ENCODE measurements around the gene C12orf75.
A peak's percentile ranks its signal among the peaks of the same experiment; 100 is the strongest.
"Not testable (repeated sequence)": the region's sequence is repeated elsewhere in the genome, so short reads cannot be mapped to it uniquely, and the experiment has no call there.

The C12orf75 gene

DNA sequence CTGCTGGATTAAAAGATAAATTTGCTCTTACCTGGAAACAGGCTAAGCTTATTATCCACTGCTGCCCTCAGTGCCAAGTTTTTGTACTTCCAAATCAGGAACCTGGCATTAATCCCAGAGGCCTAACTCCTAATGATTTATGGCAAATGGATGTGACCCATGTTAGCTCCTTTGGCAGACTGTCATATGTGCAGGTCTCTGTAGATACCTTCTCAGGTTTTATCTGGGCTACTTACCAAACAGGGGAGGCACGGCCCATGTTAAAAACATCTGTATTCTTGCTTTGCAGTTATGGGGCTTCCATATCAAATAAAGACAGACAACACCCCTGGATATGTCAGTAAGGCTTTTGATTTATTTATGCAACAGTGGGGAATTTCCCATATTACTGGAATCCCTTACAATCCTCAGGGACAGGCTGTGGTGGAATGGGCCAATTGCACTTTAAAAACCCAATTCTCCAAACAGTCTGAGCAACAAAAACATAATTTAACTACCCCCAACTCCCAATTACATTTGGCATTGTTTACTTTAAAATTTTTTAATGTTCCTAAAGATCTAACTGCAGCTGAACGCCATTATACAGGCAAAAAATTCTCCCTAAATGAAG lies 19.9 kb upstream of the C12orf75 start:
- FAIRE-seq = not testable (repeated sequence)

DNA sequence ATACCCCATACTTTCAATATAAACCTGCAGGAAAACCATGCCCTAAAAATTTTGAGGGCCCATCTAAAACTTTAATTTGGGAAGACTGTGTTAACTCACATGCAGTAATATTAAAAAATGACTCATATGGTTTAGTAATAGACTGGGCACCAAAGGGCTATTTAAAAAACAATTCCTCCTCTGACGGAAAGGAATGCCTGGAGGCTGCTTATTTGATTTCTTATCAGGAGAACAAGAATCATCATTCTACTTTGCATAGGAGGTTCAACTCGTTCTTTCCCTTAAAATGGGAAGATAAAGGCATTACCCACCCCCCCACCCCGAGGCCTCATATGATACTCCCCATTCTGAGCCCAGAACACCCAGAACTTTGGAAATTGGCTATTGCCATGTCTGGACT lies 18.6 kb upstream of the C12orf75 start:
- not testable (repeated sequence) for FAIRE-seq

DNA sequence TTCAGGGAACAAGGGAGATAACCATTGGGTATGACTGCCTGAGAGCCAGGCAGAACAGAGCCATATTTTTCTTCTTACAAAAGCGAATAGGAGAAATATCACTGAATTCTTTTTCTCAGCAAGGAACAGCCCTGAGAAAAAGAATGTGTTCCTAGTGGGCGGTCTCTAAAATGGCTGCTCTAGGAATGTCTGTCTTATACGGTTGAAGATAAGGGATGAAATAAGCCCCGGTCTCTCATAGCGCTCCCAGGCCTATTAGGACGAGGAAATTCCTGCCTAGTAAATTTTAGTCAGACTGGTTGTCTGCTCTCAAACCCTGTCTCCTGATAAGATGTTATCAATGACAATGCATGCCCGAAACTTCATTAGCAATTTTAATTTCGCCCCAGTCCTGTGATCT lies 16.7 kb upstream of the C12orf75 start:
- FAIRE-seq = not testable (repeated sequence)

DNA sequence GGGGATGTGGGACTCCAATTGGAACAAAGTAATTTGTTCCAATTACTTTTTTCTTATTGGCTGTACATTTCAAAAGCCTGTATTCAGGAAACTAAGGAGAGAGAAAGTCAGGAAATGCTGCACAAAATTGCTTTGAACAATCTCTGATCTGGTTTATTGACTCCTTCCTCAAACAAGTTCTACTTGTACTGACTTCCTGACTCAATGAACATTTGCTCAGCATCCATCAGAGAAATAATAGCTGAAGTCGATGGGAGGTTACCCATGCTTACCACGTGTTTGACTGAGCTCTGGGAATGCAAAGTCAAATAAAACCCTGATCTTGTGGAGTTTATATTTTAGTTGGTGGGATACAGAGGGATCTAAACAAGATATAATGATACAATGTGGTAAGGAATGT lies 15.4 kb upstream of the C12orf75 start:
- FAIRE-seq = no peak

DNA sequence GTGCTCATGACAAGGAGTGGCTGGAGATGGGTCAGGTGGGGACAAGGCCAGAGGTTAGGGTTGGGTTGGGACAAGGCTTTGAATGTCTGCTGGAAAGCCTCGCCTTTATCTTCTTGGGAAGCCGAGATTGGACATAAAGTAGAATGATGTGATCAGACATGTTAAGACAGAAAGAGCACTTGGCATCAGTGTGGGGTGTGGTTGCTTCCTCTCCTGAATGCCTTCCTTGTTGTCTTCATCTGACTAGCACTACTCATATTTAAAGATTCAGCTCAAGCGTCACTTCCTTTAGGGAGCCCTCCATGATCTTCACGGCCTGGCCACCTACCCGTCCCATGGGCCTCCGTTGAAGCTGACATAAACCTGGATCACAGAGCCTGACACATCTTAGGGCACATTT lies 14.8 kb upstream of the C12orf75 start:
- no peak for FAIRE-seq

DNA sequence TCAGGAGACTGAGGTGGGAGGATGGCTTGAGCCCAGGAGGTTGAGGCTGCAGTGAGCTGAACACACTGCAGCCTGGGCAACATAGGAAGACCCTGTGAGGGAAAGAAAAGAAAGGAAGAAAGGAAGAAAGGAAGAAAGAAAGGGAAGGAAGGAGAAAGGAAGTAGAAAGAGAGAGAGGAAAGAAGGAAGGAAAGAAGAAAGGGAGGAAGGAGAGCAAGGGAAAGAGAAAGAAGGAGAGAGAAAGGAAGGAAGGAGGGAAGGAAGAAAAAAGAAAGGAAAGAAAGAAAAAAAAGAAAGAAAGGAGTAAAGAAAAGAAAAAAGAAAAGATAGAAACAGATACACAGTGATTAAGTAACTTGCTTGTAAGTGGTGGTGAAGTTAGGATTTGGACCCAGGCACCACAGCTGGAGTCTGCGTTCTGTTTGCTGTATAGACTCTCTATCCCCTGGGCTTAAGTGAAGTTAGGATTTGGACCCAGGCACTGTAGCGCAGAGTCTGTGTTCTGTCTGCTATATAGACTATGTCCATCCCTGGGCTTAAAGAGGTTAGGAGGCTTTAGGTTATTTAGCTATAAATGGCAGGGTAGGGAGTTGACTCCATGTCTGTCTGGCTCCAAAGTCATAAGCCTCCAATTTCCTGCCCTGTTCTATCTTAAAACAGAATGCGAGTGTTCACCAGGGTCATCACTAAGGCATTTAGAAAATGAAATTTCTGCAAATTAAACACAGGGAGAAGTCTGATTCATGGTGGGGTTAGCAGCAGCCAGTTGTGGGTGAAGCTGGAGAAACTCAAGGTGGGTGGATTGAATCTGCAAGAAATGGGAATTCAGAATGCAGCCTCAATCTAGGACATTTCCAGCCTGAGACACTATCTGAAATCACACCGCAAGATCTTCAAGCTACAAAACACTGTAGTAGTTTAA lies 13.3 kb upstream of the C12orf75 start:
- FAIRE-seq = no peak

DNA sequence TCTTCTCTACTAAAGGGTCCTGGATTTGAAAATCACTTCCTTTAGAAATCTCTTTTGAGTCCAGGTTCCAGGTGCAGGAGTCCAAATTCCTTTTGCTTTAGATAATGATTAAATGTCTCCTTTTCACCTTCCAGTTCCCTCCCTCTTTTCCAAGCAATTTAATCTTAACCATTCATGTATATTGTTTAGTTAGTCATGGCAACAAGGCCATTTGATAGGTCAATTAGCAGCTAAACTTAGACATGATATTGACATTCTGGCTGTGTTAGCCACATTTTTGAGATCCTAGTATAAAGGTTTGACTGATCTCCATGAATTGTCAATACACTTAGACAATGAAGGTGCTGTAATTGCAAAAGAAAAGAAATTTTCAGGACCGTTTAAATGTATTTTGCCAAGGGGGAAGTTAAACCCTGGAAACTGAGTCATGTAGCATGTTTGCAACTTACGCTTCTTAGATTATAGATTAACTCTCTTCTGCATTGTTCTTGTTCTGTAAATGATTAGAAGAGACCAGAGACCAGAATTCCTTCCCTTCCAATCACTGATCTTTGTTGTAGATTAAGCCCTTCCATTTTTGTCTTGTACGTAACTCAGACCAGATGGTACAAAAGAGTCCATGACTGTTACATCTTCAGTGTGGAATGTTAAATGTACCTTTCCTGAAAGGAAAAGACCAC lies 12.4 kb upstream of the C12orf75 start:
- FAIRE-seq = peak; percentile 14

DNA sequence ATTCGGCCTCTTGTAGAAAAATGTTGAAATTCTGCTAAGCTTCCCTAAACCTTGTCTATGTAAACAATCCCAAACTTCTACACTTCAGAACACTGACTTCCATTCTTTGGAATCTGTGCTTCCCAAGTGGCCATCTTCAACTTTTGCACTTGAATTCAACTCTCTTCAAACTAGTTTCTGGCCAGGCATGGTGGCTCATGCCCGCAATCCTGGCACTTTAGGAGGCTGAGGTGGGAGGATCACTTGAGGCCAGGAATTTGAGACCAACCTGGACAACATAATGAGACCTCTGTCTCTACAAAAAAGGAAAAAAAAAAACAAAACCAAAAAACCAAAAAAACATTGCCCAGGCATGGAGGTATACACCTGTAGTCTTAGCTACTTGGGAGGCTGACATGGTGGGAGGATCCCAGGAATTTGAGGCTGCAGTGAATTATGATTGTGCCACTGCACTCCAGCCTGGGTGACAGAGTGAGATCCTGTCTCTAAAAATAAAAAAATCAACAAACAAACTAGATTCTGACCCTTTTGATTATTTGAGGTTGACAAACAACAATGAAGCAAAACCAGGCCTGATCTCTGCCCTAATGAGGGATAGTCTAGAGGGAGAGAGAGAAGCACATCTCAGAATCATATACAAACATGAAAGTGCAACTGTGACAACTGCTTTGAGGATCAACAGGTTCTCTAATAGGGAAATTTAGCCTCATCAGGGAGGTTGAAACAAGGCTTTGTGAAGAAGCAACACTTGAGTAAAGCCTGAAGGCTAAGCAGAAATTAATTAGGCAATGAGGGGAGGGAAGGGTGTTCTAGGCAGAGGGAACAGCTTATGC lies 11.6 kb upstream of the C12orf75 start:
- FAIRE-seq = no peak

DNA sequence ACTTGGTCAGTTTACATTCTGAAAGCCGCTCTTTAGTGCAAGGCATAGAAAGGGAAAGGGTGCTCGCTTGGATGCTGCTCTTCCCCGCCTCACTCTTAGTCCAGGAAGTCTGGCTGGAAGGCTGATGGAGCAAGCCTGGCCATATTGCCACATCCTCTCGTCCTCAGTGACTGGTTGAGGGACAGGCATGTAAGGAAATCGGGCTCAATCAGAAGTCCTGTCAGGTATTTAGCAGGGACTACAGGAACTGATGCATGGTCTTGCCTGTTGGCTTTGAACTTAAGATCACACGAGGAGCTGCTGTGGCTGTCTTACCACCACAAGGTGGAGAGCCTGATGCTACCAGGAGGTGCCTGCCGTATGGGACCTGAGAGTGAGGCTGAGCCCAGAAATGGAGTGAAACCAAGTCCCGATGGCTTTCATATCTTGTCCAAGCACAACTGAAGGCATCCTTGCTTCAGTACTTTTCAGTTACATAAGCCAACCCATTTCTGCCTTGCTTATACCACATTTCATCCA lies 10.7 kb upstream of the C12orf75 start:
- FAIRE-seq = no peak

DNA sequence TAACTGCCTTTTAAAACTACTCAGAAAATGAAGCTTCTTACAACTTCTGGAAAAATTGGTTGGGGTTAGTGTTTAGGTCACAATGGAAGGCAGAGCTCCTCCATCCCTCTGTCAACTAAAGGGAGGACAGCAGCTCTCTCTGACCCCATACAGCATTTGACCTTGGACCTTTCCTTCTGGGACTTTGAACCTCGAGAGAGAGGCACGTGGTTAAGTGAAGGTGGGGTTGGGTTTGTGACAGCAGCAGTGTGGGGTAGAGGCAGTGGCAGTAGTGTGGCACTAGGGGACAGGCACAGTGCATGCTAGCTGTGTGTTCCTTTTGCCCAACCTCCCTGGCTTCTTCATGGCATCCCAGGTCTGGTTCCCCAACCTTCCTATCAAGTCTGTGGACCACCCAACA lies 9.4 kb upstream of the C12orf75 start:
- FAIRE-seq = no peak

DNA sequence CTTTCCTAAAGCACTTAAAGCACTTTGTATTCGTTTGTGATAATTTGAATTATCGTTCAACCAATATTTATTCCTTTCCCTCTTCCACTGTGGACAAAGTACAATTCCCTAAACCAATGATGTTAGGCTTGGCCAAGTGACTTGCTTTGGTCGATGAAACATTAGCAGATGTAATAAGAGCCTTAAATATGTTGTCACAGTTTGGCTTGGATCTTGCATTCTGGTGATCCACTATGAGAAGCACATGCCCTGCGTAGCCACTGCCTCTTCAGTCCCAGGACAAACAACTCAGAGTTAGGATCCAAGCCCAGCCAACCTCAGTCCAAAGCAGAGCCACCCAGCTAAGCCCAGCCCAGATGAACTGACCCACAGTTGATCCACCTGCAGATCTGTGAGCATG lies 8.4 kb upstream of the C12orf75 start:
- no peak for FAIRE-seq

DNA sequence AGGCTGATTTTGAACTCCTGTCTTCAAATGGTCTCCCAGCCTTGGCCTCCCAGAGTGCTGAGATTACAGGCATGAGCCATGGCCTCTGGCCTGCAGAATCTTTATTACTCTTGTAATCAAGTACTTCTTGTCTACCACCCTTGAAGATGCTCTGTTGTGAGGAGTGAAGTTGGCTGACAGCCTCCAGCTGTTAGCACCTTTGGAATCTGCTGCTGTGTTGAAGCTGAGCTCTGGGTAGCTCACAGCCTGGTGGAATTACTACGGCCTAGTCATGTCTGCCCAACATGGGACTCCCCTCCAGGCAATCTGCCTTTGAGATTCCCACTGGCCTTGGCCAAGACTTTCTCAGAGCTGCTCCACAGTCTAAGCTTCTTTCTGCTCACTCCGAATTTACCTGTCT lies 5.8 kb upstream of the C12orf75 start:
- no peak for FAIRE-seq

DNA sequence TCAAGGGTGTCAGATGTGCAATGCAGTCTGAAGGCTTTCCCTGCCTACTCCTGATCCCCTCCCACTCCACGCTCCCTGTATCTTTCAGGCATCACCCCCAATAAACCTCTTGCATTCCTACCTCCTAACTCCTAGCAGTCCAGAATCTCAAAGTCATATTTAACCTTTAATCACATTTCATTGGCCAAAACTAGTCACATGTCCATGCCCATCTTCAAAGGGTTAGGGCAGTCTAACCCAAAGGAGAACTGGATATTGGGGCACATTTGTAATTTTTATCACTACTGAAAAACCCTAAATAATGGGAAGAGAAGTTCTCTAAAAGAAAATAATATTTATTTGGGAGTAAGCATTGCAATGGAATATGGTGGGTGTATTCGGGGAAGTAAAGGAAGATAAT lies 5.4 kb upstream of the C12orf75 start:
- no peak for FAIRE-seq

DNA sequence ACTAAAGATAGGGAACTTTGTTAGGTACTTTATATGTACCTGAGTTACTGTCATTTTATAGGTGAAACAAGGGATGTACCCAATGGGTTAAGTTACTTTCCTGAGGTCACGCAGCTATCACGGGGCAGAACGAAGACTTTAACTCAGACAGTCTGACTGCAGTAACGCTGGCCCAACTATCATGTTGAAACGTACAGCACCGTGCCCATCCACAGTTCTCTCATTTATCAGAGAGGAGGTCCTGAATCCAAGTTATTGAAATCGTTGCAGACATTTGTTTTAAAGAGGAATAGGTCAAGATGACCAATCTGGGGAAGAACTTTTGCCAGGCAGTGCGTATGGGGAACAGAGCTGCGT lies 587 bp upstream of the C12orf75 start:
- no peak for FAIRE-seq

DNA sequence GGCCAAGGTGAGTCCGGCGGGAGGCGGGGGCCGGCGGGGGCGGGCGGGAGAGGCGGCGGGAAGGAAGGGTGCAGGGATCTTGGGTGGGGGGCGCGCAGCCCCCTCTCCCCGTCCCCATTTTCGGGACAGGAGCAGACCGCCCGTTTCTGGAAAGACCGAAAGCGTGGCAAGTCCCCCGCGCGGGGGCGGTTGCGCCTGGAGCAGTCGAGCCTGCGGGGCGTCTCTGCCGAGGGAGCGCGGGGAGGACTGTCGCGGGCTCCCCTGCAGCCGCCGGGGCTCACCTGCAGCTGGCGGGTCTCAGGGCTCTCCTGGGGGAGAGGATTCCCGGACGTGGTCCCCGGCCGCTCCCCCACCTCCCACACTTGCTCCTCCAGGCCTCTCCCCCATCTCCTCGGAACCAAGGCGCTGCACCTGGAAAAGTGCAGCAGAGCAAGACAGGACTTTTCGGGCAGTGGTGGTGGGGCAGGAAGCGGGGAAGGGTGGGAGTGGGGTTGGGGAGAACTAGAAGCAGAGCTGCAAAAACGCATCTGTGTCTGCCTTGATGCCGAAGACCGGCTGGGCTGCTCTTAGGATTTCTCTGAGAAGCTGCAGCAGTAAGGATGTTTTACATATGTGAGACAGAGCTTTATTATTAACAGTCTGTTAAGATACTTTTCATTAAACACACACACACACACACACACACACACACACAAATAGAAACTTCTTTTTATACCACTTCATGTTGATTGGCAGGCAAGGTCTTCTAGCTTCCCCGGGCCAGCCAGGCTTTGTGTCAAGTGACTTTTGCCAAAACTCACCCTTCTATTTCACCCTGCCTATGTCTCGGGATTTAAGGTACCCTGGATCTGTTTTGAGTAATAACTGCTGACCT lies 677 bp downstream of the C12orf75 start:
- FAIRE-seq = no peak

DNA sequence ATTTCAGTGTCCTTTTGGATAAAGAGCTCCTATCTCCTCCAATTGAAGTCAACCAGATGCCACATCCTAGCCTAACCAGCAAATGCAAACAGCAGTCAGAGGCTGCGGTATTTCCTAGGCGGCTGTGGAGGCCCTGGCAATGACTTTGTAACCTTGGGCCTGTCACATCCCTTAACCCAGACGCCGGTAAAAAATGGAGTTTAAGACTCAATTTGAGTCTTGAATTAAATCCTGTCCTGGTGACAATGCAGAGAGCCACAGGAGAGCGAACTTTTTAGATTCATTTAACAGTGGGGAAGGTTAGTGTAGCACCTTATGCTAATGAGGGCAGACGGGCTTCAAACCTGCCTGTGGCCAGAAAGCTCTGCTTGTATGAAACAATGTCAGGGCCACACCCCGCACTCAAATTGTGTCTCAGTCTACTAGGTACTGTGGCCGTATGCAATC lies 1.3 kb downstream of the C12orf75 start:
- no peak for FAIRE-seq

DNA sequence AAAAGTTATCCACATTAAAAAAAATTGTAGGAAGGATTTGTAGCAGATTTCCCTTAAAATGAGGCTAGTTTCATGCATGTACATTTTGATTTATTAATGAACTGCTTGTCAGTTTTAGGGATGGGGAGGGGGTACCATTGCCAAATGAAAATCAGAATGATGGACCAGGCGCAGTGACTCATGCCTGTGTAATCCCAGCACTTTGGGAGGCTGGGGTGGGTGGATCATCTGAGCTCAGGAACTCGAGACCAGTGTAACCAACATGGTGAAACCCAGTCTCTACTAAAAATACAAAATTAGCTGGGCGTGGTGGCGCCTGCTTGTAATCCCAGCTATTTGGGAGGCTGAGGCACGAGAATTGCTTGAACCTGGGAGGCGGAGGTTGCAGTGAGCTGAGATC lies 1.8 kb downstream of the C12orf75 start:
- not testable (repeated sequence) for FAIRE-seq

DNA sequence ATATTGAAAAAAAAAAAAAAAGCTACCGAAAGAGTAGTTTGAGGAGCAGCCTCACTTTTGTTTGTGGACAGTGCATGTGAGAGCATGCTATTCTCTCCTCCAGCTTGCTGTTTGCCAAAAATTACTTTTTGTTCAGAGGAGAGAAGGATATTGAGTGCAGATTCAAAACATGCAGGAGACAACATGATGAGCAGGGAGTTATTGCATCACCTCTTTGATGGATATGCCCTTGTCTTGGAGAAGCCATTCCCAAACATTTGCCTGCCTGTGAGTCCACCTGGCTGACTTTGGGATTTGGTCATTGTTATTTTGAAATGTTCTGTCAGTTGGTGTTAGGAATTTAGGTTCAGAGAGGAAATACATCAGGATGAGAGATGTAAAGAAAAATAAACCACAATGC lies 2.4 kb downstream of the C12orf75 start:
- FAIRE-seq = no peak

DNA sequence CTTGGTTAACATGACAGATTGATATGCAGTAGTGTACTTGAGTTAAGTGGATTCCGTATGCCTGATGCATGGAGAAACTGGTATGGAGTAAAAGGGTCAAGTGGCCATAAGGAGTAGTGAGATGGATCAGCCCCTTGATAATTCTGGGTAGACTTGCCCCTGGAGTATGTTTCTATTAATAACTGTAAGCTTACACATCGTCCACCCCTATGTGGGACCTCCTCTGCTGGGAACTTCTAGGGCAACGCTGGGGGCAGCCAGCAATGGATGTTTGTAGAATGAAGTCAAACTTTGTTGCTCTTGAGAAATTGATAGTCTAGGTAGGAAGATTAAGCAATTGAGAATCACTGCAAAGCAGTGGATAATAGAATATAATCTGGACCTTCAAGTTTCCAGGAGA lies 3.5 kb downstream of the C12orf75 start:
- no peak for FAIRE-seq

DNA sequence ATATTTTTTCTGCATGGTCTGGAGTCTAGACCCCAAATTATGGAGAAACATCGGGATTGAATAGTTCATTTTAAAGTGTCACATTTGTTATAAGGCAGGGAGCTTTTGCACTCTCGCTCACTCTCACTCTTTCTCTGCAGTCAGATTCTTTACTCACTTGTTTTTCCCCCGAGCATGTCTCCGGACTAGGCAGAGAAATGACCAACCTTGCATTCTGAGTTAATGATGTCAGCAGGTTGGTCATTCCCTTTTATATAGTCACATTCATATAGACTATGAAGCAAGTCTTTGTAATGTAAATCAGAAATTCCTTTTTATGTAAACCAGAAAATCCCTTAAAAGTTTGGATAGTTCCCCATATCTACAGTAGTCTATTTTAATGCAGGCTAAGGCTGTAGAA lies 4.1 kb downstream of the C12orf75 start:
- no peak for FAIRE-seq

DNA sequence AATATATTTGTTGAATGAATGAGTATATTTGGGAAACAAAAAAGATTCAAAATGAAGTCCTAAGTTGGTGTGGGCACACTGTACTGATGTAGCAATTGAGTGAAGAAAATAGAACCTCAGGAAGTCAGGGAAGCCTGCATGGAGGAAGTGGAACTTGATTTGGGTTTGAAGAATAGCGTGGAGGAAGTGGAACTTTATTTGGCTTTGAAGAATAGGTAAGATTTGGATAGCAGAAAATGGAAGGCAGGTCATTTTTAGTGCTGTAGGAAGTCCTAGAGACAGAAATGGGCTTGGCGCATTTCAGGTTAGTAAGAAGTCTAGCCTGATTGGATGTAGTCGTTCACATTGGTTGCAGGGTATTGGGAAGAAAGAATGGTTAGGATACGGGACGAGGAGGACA lies 5.4 kb downstream of the C12orf75 start:
- no peak for FAIRE-seq

DNA sequence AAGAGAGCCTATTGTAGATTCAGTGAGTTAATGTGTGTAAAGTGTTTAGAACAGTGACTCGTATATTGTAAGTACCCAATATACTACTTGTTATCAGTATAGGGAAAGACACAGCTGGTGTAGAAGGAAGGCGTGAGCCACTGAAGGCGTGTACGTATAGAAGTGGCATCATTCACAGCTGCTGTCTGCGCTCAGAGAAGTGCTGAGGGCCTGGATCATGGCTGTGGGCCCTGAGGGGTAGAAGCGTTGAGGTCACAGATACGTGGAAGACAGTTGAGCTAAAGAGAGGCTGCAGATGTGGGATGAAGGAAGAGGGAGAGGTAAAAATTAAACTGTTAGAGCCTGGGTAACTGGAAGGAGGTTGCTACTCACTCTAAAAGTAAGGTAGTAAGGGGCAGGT lies 5.9 kb downstream of the C12orf75 start:
- no peak for FAIRE-seq
